ENCODE data around the gene KCNE2.
"Not testable (repeated sequence)": the region's sequence is repeated elsewhere in the genome, so short reads cannot be mapped to it uniquely, and the experiment has no call there.

Gene KCNE2

DNA sequence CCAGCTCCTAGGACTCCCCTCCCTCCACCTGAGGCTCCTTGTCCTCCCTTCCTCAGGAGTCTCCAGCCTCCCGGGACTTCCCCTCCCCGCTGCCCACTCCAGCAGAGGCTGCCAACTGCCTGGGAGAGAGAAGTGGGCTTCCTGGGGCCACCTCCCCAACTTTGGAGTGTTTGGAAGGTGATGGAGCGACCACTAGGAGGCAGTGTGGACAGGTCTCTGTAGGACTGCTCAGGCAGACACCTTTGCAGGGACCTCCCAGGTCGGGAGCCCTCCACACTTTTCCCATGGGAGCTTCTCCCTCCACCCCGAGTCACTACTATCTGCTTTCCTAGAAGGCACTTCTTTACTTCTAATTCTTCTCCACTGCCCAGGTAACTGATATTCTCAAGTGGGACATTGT lies 40.9 kb downstream of the KCNE2 start:
- H3K27ac ChIP-seq, H3K4me3 ChIP-seq: not testable (repeated sequence)

DNA sequence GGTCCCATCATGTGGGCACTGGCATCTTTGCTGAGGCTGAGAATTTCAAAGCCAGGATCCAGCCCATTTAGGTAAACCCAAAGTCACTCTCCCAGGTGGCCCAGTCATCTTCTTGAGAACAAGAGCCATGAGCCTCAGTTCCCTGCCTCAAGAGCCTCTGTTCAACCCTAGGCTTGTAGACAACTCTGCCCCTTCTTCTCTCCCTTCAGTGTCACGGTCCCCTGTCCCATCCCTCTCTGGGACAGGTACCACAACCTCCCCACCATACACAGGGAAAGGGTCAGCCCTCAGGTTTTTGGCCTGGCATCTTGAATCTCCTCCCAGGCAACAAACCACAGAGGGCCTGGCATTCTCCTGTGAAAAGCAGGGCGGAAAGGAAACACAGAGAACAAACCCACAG lies 41.9 kb downstream of the KCNE2 start:
- H3K4me3 ChIP-seq, H3K27ac ChIP-seq: not testable (repeated sequence)

GRCh38 chr21:34406102-34406501 lies 42.3 kb downstream of the KCNE2 start:
- H3K4me3 ChIP-seq, H3K27ac ChIP-seq: not testable (repeated sequence)

DNA sequence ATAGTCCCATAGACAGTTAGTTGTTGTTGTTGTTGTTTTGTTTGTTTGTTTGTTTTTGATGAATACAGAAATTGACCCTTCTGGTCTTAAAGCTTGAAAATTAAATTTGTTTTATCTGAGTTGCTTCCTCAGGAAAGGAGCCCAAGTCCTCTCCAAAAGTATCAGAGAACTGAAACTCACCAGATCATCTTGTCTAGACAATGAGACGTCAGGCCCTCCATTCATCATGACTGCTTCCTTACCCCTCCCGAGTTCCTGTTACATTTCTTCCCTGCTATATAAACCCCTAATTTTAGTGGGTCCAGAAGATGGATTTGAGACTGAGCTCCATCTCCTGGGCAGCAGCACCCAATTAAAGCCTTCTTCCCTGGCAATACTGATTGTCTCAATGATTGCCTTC lies 42.9 kb downstream of the KCNE2 start:
- H3K27ac ChIP-seq, H3K4me3 ChIP-seq: not testable (repeated sequence)

- not testable (repeated sequence) for H3K27ac ChIP-seq, H3K4me3 ChIP-seq
Observed at GRCh38 chr21:34407294-34407693, 43.5 kb downstream of the KCNE2 start.

GRCh38 chr21:34417448-34418077 lies 53.8 kb downstream of the KCNE2 start:
- not testable (repeated sequence) for H3K27ac ChIP-seq, H3K4me3 ChIP-seq

All from skin epidermis (tissue), 12 donors.